HG02938 (cell line): ENCODE results near the gene OXLD1.
A peak's percentile ranks its signal among the peaks of the same experiment; 100 is the strongest.
"Not testable (repeated sequence)": the region's sequence is repeated elsewhere in the genome, so short reads cannot be mapped to it uniquely, and the experiment has no call there.

ENCODE experiments used
- ATAC-seq: cut with Tn5 transposase; IDR thresholded peaks from one replicate; pipeline ENCODE4 v1.9.1; 2021; ENCODE audit warnings: mild to moderate bottlenecking, moderate library complexity; ENCODE audit not compliant: unreplicated experiment

Gene OXLD1

GRCh38 chr17:81683584-81684441 lies 17.4 kb upstream of the OXLD1 start, which contains the start of the genes ARL16 and HGS:
Gene ARL16, minus strand, starts transcription at chr17:81683797. Its CDS starts 44 bp downstream, at chr17:81683753.
Gene HGS, plus strand, starts transcription at chr17:81684011. Its CDS starts 56 bp downstream, at chr17:81684067.
- ATAC-seq: peak; percentile 89

GRCh38 chr17:81683208-81683583 lies 16.8 kb upstream of the OXLD1 start:
- peak; percentile 29 for ATAC-seq

- no peak for ATAC-seq
Observed at GRCh38 chr17:81682565-81683207, 16.3 kb upstream of the OXLD1 start.

- no peak for ATAC-seq
Observed at GRCh38 chr17:81681672-81682071, 15.3 kb upstream of the OXLD1 start.

GRCh38 chr17:81680150-81680549 lies 13.7 kb upstream of the OXLD1 start:
- ATAC-seq: no peak

- no peak for ATAC-seq
Observed at GRCh38 chr17:81676906-81677305, 10.5 kb upstream of the OXLD1 start.

- not testable (repeated sequence) for ATAC-seq
Observed at GRCh38 chr17:81675515-81676221, 9.3 kb upstream of the OXLD1 start.

- no peak for ATAC-seq
Observed at GRCh38 chr17:81673561-81674258, 7.3 kb upstream of the OXLD1 start.

- no peak for ATAC-seq
Observed at GRCh38 chr17:81672954-81673353, 6.5 kb upstream of the OXLD1 start.

- ATAC-seq: no peak
Observed at GRCh38 chr17:81672504-81672903, 6.1 kb upstream of the OXLD1 start.

GRCh38 chr17:81667754-81668153 lies 1.3 kb upstream of the OXLD1 start:
- ATAC-seq: no peak

- ATAC-seq: no peak
Observed at GRCh38 chr17:81666092-81666341, 388 bp downstream of the OXLD1 start.

- ATAC-seq: peak; percentile 12
Observed at GRCh38 chr17:81665205-81666091, 957 bp downstream of the OXLD1 start.

GRCh38 chr17:81664051-81664470 lies 2.3 kb downstream of the OXLD1 start:
- no peak for ATAC-seq

- no peak for ATAC-seq
Observed at GRCh38 chr17:81662002-81662401, 4.4 kb downstream of the OXLD1 start.

GRCh38 chr17:81660441-81660840 lies 6.0 kb downstream of the OXLD1 start:
- no peak for ATAC-seq

- ATAC-seq: no peak
Observed at GRCh38 chr17:81659038-81659437, 7.4 kb downstream of the OXLD1 start.

GRCh38 chr17:81656835-81657234 lies 9.6 kb downstream of the OXLD1 start:
- ATAC-seq: no peak

GRCh38 chr17:81656118-81656743 lies 10.2 kb downstream of the OXLD1 start, which contains the start of gene PDE6G:
Gene PDE6G, minus strand, starts transcription at chr17:81656542. Its CDS starts 3,237 bp downstream, at chr17:81653305.
- ATAC-seq: no peak
